ENCODE measurements around the gene MYO7B.

The MYO7B gene

DNA sequence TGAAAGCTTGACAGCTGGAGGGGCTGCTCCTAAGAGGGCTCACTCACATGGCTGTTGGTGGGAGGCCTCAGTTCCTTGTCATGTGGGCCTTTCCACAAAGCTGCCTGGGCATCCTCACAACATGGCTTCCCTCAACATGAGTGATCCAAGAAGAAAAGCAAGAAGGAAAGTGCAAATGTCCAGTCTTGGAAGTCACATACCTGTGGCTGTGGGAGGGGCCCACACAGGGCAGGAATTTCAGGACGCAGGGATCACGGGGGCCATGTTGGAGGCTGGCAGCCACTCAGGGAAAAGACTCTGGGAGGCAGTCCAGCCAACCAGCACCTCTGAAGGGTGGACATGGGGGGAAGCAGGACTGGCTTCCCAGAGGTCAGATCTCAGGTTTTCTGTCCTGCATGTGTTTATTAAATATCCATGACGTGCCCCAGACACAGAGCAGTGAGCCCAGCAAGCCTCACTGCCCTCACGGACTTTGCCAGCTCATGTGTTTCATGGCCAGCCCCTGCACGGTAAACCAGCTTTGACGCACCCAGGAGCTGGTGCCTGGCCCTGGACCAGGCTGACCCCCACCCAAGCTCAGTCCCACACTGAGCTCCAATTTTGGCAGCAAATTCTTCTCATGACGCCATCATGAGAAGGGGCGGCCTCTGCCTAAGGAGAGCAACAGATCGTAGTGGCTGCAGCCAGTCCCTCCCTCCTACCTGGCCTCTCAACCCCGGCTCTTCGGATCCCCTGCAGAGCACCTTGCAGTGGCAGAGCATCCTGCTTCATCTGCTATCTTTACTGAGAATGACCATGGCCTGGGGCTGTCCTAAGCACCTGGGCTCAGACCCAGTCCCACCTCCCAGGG, 75.8 kb downstream of the MYO7B start:
- DNase-seq = no peak

DNA sequence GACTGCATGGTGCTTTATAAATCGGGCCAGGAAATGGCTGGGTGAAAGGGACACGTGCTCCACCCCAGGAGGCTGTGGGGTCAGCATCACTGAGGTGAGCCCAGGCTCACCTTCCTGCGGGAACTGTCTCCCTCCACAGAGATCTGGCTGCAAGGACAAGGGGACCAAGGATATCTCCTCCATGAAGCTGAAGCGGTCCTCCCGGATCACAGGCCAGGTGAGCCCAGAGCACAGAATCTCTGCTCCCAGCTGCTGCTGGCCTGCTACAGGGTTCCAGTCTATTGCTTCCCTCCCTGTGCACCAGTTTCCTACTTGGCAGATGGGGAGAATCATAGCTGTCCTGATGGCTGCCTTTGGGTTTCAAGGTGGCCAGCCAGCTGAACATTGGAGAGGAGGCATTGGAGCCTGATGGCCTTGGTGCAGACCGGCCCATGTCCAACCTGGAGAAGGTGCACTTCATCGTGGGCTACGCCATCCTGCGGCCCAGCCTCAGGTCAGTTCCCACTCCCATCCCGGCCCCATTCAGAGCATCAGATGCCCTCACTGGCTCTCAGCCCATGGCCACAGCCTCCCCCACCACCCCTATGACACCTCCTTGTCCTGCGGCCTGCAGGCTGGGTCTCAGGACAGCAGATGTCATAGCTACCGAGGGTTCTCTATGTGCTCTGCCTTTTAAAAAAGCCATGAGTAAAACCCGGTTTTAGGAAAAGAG, 76.8 kb downstream of the MYO7B start:
- DNase-seq = no peak

DNA sequence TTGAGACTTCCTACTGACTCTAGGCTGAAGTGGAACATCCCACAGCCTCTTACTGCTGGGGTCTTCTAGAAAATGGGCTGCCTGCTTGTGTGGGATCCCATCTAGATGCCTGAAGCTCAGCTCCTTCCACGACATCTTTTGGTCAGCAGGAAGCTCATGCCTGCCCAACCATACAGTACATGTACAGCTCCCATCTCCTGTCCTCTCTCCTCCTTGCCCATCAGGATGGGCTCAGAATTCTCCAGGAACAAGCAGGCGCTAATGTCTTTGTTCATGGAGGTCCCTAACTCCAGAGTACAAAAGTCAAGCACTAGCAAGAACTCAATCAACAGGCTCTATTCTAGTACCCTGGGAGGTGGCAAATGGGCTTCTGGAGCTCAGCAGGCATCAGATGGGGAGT, 78.8 kb downstream of the MYO7B start:
- no peak for DNase-seq

DNA sequence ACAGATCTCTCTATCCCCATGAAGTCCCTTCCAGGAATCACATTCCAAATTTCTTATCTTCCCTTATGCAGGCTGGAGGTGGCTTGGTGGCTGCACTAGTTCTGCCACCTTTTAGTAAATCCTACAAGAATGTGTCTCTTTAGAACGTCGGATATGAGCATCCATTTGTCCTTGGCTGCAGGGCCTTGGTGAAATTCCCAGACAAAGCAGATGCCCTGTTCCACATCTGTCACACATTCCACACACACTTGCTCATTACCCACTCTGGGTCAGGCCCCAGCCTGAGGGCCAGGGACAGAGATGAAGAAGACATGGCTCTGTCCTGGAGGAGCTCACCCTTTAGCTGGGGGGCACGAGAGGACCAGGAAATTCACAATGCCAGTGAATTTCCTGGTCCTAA, 79.2 kb downstream of the MYO7B start:
- DNase-seq = no peak

DNA sequence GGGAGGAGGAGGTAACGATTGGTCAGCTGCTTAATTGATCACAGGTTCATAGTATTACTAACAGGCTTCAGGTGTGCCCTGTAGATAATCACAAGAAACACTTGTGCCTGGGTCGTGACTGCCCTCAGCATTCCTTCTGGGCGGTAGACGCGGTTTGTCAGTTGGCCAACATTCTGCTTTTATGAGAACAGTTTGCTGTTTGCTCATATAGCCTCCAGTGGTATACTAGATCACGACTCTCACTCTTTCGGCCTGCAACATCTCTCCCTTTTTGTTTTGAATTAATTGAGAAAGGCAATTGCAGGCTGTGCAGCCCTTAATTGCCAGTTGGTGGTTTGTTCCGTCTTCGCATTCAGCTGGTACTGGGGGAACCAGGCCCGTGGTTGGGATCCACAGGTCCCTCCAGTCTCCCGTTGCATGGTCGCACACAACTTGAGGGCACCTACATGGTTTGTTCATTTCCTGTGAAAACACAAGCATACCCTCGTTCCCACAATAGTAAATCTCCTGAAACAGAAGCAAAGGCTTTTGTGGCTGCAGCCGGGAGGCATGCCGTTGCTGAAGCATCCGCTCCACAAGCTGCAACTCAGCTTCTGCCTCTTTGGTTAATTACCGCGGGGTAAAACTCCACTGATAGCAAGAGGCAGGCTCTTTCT, 80.2 kb downstream of the MYO7B start:
- DNase-seq = no peak

DNA sequence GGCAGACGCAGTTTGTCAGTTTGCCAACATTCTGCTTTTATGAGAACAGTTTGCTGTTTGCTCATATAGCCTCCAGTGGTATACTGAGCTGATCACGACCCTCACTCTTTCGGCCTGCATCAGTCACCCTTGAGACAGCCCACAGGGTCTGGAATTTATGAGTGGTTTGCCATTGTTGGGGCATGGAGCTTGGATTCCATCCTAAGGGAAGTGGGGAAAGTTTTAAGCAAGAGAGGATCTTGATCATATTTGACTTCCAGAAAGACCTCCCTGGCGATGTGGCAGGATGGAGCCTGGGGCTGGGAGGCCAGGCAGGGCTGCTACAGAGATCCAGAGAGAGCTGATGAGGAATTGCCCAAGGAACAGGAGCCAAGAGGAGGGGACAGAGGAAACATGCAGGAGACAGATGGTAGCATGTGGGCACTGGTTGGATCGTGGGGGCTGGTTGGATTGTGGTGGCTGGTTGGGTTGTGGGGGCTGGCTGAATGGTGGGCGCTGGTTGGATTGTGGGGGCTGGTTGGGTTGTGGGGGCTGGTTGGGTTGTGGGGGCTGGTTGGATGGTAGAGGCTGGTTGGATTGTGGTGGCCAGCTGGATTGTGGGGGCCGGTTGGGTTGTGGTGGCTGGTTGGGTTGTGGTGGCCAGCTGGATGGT, 83.2 kb downstream of the MYO7B start:
- DNase-seq = no peak

DNA sequence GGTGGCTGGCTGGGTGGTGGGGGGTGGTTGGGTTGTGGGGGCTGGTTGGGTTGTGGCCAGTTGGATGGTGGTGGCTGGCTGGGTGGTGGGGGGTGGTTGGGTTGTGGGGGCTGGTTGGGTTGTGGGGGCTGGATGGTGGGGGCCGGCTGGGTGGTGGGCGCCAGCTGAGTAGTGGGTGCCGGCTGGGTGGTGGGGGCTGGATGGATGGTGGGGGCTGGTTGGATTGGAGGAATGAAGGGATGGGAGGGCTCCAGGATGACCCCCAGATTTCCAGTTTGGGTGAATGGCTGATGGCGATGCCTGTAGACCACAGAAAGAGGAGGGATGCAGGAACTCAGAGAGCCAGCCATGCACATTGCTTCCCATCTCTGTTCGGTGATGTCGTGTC, 83.7 kb downstream of the MYO7B start:
- DNase-seq = no peak

DNA sequence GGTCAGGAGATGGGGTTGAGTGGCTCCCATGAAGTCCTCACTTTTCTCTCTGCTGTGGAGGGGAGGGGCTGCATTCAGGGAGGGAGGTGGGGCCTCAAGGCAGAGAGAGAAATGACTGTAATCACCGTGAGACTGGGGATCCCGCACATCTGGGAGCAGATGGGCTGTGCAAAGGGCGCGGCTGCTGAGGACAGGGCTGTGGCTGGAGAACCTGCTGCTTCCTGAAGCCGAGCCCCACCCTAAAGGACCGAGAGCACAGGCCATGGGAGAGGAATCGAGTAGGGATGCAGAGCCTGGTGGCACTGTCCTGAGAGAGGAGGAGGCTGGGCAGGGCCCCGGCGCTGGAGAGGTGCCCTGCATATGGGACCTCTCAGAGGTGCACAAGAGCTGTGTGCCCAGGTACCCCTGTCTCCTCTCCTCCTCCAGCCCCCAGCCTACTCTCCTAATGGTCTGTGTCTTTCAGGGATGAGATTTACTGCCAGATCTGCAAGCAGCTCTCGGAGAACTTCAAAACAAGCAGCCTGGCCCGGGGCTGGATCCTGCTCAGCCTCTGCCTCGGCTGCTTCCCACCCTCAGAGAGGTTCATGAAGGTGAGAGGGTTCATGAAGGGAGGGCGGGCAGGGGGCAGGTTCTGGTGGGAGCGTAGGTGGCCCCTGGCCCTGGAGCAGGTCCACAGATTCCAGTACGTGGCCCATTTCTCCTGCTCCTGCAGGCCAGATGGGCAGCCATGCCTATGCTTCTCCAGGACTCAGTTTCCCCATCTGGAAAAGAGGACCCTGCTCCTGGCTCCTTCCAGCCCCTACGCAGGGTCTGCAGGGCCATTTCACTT, 84.6 kb downstream of the MYO7B start:
- DNase-seq = no peak

DNA sequence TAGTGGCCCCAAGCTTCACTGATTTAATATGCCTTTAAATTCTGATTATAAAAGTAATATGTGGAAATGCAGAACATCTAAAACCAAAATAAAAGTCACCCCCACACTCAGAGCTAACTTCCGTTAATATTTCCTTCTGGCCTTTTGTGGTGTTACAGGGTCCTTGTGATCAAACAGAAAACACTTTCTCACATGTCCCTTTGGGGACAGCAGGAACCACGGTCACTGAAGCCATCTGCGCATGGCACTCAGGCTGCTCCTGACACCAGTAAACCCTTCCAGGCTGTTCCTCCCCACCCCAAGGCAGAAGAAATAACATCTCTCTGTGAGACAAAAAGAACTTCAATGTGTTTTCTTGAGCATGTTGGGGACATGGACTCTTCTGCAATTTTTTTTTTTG, 85.4 kb downstream of the MYO7B start:
- DNase-seq = no peak

DNA sequence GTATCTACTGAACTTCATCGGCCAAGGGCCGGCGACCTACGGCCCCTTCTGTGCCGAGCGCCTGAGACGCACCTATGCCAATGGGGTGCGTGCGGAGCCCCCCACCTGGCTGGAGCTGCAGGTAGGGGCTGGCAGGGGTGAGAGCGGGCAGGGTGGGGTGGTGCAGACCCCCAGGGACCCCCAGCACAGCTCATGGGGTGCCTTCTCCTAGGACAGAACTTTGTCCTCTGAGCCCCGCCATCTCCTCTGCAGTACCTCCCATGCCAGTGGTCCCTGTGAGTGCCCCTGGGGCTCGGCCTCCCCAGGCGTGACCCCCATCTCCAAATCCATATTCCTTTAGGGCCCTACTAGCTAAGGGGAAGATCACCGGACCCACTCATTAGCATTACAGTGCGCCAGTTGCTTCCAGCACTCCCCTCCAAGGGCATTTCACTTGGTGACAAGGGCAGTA, 86.5 kb downstream of the MYO7B start:
- no peak for DNase-seq

DNA sequence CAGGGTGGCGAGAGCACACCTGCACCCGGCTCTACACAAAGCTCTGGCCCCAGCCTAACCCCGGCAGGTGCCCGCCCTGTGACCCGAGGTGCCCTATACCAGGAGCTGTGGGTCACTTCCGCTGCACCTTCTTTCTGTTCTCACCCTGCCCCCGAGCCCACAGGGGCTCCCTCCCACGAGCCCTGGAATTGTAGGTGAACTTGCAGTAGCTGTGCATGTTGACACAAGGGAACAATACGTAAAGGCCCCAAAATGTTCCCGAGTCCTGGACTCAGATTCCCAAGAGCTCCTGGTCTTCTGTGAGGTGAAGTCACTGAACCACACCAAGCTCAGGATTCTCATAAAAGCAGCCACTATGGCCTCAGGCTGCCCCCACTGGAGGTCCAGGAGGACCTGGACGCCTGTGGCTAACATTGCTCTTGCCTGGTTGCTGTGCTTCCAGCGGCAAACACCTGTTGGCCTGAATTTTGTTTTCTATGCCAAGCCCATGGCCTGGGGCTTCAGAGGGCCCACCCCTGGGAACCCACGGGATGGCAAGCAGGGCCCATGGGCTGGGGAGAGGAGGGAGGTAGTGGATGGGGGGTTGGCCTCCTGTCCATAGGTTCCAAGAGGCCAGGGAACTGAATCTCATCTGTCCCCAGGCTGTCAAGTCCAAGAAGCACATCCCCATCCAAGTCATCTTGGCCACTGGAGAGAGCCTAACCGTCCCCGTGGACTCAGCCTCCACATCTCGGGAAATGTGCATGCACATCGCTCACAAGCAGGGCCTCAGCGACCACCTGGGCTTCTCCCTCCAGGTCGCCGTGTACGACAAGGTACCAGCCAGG, 87.3 kb downstream of the MYO7B start:
- DNase-seq = peak; percentile 7

DNA sequence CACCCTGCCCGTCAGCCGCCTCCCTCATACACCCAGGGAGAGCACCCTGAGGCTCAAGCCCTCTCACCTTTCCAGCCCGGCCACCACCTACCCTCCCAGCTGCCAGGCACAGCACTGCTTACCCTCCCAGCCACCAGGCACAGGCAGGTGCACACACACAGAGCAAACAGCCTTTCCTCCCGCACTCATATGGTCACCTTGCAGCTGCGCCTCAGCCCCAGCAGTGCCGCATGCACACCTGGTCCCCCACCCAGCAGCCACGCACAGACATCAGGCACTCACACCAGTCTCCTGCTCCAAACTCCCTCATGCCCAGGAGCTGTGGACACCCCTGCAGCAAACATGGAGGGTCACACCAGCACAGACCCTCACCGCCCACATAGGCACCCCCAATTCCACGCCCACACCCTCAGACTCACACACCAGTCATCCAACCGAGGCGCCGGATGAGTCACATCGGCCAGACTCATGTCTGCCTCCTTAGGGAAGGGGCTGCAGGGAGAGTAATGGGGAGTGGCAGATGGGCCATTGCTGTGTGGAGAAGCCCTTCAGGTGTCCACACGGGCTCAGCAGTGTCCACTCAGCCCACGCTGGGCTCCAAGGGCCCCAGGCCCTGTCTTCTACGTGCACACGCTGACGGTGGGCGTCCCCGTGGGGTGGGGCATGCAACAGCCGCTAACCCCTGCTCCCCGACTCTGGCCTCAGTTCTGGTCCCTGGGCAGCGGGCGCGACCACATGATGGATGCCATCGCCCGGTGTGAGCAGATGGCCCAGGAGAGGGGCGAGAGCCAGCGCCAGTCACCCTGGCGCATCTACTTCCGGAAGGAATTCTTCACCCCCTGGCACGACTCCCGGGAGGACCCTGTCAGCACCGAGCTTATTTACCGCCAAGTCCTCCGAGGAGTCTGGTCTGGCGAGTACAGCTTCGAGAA, 88.2 kb downstream of the MYO7B start:
- DNase-seq = no peak

DNA sequence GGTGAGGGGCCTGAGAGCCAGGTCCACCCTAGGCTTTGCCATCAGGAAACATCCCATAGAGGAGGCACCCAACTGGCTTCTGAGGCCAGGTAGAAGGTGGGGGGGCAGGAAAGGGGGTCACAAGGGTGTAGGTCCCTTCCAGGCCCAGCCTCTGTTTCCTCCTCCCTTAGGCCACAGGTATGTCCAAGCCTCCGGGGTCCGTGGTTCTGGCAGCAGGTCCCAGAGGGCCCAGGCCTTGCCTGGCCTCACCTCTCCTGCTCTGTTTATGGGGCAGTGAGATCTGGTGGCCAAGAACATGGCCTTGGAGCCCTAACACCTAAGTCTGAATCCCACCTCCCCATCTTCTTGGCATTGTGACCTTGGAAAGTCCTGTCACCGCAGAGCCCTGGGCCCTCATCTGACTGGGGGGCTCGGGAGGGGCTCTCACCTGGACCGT, 88.9 kb downstream of the MYO7B start:
- no peak for DNase-seq

DNA sequence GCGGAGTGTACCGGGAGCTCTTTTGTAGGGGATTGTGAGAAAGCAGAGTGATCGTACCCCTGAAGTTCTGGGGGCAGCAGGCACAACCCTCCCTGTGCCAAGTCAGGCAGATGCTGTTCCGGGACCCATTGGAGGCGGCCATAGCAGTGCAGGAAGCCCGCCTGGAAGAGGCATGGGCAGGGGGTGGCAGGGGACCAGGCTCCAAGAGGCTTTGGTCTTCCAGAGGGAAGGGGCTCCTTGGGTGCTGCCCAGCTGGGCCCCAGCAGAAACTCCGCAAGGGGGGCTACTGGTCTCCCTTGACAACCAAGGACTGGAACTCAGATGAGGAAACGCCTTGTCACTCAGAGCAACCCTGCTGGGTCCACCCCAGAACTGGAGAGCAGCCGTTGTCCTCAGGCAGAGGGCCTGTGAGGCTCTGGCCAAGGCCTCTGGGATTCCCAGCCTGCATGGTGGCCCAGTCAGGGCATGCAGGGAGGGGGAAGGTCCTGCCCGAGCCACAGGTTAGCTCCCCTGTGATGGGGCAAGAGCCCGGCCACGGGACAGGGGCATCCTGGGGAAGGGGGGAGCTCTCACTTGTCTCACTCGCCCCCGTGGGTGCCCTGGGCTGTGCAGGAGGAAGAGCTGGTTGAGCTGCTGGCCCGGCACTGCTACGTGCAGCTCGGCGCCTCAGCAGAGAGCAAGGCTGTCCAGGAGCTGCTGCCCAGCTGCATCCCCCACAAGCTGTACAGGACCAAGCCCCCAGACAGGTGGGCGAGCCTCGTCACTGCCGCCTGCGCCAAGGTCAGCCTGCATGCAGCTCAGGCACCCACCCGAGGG, 89.5 kb downstream of the MYO7B start:
- no peak for DNase-seq

DNA sequence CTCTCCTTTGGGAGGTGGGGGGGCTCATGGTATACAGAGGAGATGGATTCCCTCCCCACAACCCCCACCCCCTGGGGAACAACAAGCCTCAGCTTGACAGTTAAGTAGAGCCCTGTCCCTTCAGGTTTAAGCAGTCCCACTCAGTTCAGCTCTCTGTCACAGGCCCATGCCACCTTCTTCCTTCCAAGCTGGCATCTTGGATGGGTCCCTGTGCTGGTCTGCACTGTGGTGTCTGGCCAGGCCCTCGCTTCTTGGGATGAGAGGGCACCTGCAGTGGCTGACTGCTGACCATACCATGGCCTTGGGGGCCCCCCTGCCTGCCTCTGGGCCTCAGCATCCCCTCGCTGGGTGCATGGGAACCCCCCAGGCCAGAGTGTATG, 90.1 kb downstream of the MYO7B start:
- DNase-seq = no peak

DNA sequence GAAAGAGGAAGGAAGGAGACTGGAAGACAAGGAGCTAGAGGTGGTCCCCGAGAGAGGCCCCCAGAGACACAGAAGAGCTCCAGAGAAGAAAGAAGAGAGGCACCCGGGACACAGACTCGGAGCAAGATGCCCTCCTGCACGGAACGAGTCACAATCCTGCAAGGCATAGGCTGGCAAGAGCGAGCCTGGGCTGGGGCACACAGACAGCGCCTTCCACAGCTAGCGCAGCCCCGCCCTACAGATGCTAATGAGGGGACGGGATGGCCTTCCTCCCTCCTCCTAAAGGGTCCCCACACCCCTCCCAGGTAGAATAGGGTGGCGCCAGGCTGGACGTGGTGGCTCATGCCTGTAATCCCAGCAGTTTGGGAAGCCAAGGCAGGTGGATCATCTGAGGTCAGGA, 90.7 kb downstream of the MYO7B start:
- DNase-seq = no peak

DNA sequence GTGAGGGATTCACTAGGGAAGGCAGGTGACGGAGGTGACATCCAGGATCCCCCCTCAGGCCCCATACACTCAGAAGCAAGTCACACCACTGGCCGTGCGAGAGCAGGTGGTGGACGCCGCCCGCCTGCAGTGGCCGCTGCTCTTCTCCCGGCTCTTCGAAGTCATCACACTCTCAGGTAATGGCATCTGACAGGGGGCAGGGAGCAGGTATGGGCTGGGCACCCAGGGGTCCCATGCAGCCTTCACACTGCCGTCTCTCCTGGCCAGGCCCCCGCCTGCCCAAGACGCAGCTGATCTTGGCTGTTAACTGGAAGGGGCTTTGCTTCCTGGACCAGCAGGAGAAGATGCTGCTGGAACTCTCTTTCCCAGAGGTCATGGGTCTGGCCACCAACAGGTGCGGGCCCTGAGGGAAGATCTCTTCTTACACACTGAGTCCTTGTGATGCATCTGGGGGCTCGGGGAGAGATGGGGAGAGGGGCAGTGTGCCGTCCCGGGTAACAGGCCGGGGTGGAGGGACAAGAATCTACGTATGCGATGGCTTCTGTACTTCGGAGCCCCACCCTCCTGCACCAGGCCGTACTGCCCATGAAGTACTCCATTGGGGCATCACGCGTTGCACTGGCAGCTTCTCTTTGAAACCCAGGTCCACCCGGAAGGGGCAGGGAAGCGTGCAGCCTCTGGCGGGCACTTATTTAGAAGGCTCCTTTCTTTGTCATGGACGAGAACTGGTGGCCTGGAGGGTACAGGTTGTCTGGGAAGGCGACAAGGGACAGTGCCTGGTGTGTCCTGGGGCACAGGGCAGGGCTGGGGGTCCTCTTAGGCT, 91.6 kb downstream of the MYO7B start:
- DNase-seq = no peak
